Measurements from ENCODE around the gene PCDHGA1. TPM values are rescaled to one million over a fixed set of nuclear protein-coding genes. Genes with fewer than 3 reads are reported as not detected.
A peak's percentile ranks its signal among the peaks of the same experiment; 100 is the strongest.
"Not testable (repeated sequence)": the region's sequence is repeated elsewhere in the genome, so short reads cannot be mapped to it uniquely, and the experiment has no call there.

Gene PCDHGA1
- total and polyA plus RNA-seq, 12 donors, result 0.09 to 0.96 (median 0.30) TPM

GRCh38 chr5:141417494-141418172 is 87.3 kb downstream of the PCDHGA1 start, which contains the start of gene PCDHGB7:
TSS of gene PCDHGB7 (plus strand) at chr5:141417677. CDS start at chr5:141417860, 183 bp downstream.
- H3K27me3 ChIP-seq; H3K4me1 ChIP-seq (replicated peaks in 1 of 2); H3K36me3 ChIP-seq (replicated peaks in 1 of 2): not testable (repeated sequence)
- peak; percentile 61 to 83 (median 77) for DNase-seq
- WGBS, 4 donors, result 6 to 16% (median 9%) methylated on average over 17 to 44 of the region's 47 CpGs
- peak within 1 kb of the TSS in 2 of 4 donors; percentile 3 to 54 for H3K4me3 ChIP-seq
- H3K9me3 ChIP-seq (replicated peaks in 1 of 3), result peaks cover 0 to 65% (median 8%) of the 10 kb centered on the region in 3 donors
- intact Hi-C loops (cut with DNase I), result loop anchor here (10.0 kb wide), 4 partner anchors 103 to 193 kb away; partner anchors contain the start of gene PCDHB14 (in 1 of the 2)
- TF ChIP-seq CTCF (IDR thresholded peaks at IDR 0.05), result peak; percentile 43 to 79 (median 64)
- TF ChIP-seq POLR2A (IDR thresholded peaks at IDR 0.05), result peak in 1 of 2 donors; percentile 18
- peak within 1 kb of the TSS in 1 of 5 donors; percentile 47 for H3K27ac ChIP-seq

GRCh38 chr5:141419074-141419880 is 89.0 kb downstream of the PCDHGA1 start:
- Histone ChIP-seq H3K4me1 (replicated peaks in 1 of 2) (no peaks in the 10 kb centered on the region), H3K27me3 (no peaks in the 10 kb centered on the region), H3K9me3 (replicated peaks in 1 of 3) (peaks cover 0 to 75% (median 17%) of the 10 kb centered on the region in 3 donors), H3K36me3 (replicated peaks in 1 of 2) (no peaks in the 10 kb centered on the region), H3K27ac (no peak overlapping the region), H3K4me3 (peak overlapping the region in 1 of 4 donors; percentile 4)
- intact Hi-C loops (cut with DNase I), result loop anchor here (10.0 kb wide), 4 partner anchors 104 to 194 kb away; partner anchors contain the start of gene PCDHB14 (in 1 of the 2)
- TF ChIP-seq CTCF (IDR thresholded peaks at IDR 0.05), result no peak
- 24 to 44% (median 28%) methylated on average over 38 to 74 of the region's 74 CpGs for WGBS, 4 donors
- no peak for DNase-seq

GRCh38 chr5:141420855-141421488 is 90.7 kb downstream of the PCDHGA1 start, which contains the start of gene PCDHGA11:
TSS of gene PCDHGA11 (plus strand) at chr5:141421051. CDS start at chr5:141421228, 177 bp downstream.
- WGBS, 4 donors, result 8 to 13% (median 10%) methylated on average over 30 to 42 of the region's 42 CpGs
- H3K4me3 ChIP-seq, result peak within 1 kb of the TSS in 1 of 4 donors; percentile 40
- peak in 1 of 7 donors; percentile 31 for DNase-seq
- H3K36me3 ChIP-seq (replicated peaks in 1 of 2), result no peaks in the 10 kb centered on the region
- TF ChIP-seq POLR2A (IDR thresholded peaks at IDR 0.05), result no peak
- peak in 5 of 6 experiments; percentile 15 to 41 (median 37) for TF ChIP-seq CTCF (IDR thresholded peaks at IDR 0.05)
- H3K27ac ChIP-seq, result no peak within 1 kb of the TSS
- no peaks in the 10 kb centered on the region for H3K4me1 ChIP-seq (replicated peaks in 1 of 2)
- H3K27me3 ChIP-seq, result no peaks in the 10 kb centered on the region
- intact Hi-C loops (cut with DNase I), result loop anchor here in 1 of 2 donors (10.0 kb wide), 1 partner anchor 104 kb away; no protein-coding TSS in a partner anchor
- peaks cover 0 to 86% (median 26%) of the 10 kb centered on the region in 3 donors for H3K9me3 ChIP-seq (replicated peaks in 1 of 3)
